OCI-LY3 (cell line): ENCODE data around the gene CEP250.

Experiments used
- EZH2phosphoT487 ChIP-seq: fragments of 200-600 bp; shearing (Covaris generic); IDR thresholded peaks from 2 replicates; pipeline ENCODE4 v1.6.1; 2018; ENCODE audit warnings: antibody characterized with exemption, mixed run types, low read depth
- TF ChIP-seq, protein P1 (sequence below): fragments of 200-600, 300-600 bp; sonication (generic); IDR thresholded peaks from 2 replicates; pipeline ENCODE4 v1.5.1; 2014; ENCODE audit warnings: antibody characterized with exemption, low read length, low read depth

DNA sequence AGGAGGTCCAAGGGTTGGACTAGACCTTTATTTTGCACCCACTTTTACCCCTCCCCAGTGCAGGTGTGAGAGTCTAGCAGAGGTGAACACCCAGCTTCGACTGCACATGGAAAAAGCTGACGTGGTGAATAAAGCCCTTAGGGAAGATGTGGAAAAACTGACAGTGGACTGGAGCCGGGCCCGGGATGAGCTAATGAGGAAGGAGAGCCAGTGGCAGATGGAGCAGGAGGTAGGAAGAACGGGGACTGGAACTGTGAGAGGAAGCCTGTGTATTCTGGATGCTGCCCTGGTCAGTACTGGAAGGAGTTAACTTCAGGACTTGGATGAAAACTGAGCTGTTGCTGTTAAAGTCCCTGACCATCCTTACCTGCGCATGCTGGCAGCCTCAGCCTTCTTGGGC lies 10.6 kb downstream of the CEP250 start:
- TF ChIP-seq, protein P1, sequence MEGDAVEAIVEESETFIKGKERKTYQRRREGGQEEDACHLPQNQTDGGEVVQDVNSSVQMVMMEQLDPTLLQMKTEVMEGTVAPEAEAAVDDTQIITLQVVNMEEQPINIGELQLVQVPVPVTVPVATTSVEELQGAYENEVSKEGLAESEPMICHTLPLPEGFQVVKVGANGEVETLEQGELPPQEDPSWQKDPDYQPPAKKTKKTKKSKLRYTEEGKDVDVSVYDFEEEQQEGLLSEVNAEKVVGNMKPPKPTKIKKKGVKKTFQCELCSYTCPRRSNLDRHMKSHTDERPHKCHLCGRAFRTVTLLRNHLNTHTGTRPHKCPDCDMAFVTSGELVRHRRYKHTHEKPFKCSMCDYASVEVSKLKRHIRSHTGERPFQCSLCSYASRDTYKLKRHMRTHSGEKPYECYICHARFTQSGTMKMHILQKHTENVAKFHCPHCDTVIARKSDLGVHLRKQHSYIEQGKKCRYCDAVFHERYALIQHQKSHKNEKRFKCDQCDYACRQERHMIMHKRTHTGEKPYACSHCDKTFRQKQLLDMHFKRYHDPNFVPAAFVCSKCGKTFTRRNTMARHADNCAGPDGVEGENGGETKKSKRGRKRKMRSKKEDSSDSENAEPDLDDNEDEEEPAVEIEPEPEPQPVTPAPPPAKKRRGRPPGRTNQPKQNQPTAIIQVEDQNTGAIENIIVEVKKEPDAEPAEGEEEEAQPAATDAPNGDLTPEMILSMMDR = no peak
- no peak for TF ChIP-seq EZH2phosphoT487
